Neural progenitor cell (in vitro differentiated cells): ENCODE results near the gene EN2. TPM values are rescaled to one million over a fixed set of nuclear protein-coding genes. Genes with fewer than 3 reads are reported as not detected.

Experiments
- DNase-seq: peaks from one replicate; pipeline ENCODE4 v3.0.0-alpha.2; 2016; ENCODE audit warnings: low spot score
- H2AFZ ChIP-seq: fragments of 200-600 bp; sonication (generic); replicated peaks from 2 replicates; pipeline ENCODE4 v1.6.1; 2016; ENCODE audit warnings: antibody characterized with exemption
- H3F3A ChIP-seq: fragments of 200-600 bp; sonication (generic); 2 replicates; pipeline ENCODE4 v1.6.1; 2016; ENCODE audit warnings: antibody characterized with exemption, low read depth
- H3K27ac ChIP-seq: fragments of 200-600 bp; sonication (generic); 2 replicates; pipeline ENCODE4 v1.5.1; 2016; ENCODE audit warnings: mild to moderate bottlenecking
- H3K27me3 ChIP-seq: fragments of 200-600 bp; sonication (generic); 2 replicates; pipeline ENCODE4 v1.6.1; 2016; ENCODE audit warnings: mild to moderate bottlenecking, moderate library complexity
- H3K36me3 ChIP-seq: fragments of 200-600 bp; sonication (generic); 2 replicates; pipeline ENCODE4 v1.5.1; 2016
- H3K4me1 ChIP-seq: fragments of 200-600 bp; sonication (generic); 2 replicates; pipeline ENCODE4 v1.6.1; 2016; ENCODE audit warnings: mixed run types
- H3K4me2 ChIP-seq: fragments of 200-600 bp; sonication (generic); 2 replicates; pipeline ENCODE4 v1.6.1; 2016
- H3K4me3 ChIP-seq: fragments of 200-600 bp; sonication (generic); 2 replicates; pipeline ENCODE4 v1.5.1; 2016
- H3K79me2 ChIP-seq: fragments of 200-600 bp; sonication (generic); 2 replicates; pipeline ENCODE4 v1.6.1; 2016; ENCODE audit warnings: low read depth
- H3K9ac ChIP-seq: fragments of 200-600 bp; sonication (generic); 2 replicates; pipeline ENCODE4 v1.6.1; 2016
- H3K9me3 ChIP-seq: fragments of 200-600 bp; sonication (generic); 2 replicates; pipeline ENCODE4 v1.5.1; 2016; ENCODE audit warnings: low read depth
- H4K20me1 ChIP-seq: fragments of 200-600 bp; sonication (generic); 2 replicates; pipeline ENCODE4 v1.6.1; 2016; ENCODE audit warnings: low read depth
- H3K27ac Mint-ChIP-seq: 3 replicates; pipeline ENCODE4 v1.8.0; 2021; ENCODE audit warnings: mixed read lengths
- H3K27me3 Mint-ChIP-seq: 2 replicates; pipeline ENCODE4 v1.8.0; 2022; ENCODE audit warnings: low read depth, mild to moderate bottlenecking, inconsistent platforms, moderate library complexity, mixed read lengths; ENCODE audit not compliant: insufficient read depth
- H3K36me3 Mint-ChIP-seq: 3 replicates; pipeline ENCODE4 v1.8.0; 2021; ENCODE audit warnings: mixed read lengths
- H3K4me1 Mint-ChIP-seq: 3 replicates; pipeline ENCODE4 v1.8.0; 2021; ENCODE audit warnings: mixed read lengths
- H3K4me3 Mint-ChIP-seq: 3 replicates; pipeline ENCODE4 v1.8.0; 2021; ENCODE audit warnings: mild to moderate bottlenecking, moderate library complexity, mixed read lengths
- H3K9me3 Mint-ChIP-seq: 3 replicates; pipeline ENCODE4 v1.8.0; 2020; ENCODE audit warnings: mixed read lengths
- EZH2 ChIP-seq: fragments of 200-600 bp; sonication (generic); IDR thresholded peaks from 2 replicates; pipeline ENCODE4 v1.6.1; 2017; ENCODE audit warnings: antibody characterized with exemption, mild to moderate bottlenecking, moderate library complexity
- EZH2phosphoT487 ChIP-seq: fragments of 200-600 bp; sonication (generic); IDR thresholded peaks from 2 replicates; pipeline ENCODE4 v1.6.1; 2017; ENCODE audit warnings: antibody characterized with exemption
- total RNA-seq: library from RNA; depleted of rRNA; stranded (reverse); fragments of >200 nt; gene quantifications from 2 replicates; pipeline ENCODE4 v1.2.3, GENCODE V29; 2015; ENCODE audit warnings: low replicate concordance
- TF ChIP-seq, protein P1 (sequence below): fragments of 200-600 bp; sonication (generic); IDR thresholded peaks from 2 replicates; pipeline ENCODE4 v1.5.1; 2017; ENCODE audit warnings: antibody characterized with exemption, mild to moderate bottlenecking

The EN2 gene
- total RNA-seq, 1 donor from 2014 or later, result not detected

DNA sequence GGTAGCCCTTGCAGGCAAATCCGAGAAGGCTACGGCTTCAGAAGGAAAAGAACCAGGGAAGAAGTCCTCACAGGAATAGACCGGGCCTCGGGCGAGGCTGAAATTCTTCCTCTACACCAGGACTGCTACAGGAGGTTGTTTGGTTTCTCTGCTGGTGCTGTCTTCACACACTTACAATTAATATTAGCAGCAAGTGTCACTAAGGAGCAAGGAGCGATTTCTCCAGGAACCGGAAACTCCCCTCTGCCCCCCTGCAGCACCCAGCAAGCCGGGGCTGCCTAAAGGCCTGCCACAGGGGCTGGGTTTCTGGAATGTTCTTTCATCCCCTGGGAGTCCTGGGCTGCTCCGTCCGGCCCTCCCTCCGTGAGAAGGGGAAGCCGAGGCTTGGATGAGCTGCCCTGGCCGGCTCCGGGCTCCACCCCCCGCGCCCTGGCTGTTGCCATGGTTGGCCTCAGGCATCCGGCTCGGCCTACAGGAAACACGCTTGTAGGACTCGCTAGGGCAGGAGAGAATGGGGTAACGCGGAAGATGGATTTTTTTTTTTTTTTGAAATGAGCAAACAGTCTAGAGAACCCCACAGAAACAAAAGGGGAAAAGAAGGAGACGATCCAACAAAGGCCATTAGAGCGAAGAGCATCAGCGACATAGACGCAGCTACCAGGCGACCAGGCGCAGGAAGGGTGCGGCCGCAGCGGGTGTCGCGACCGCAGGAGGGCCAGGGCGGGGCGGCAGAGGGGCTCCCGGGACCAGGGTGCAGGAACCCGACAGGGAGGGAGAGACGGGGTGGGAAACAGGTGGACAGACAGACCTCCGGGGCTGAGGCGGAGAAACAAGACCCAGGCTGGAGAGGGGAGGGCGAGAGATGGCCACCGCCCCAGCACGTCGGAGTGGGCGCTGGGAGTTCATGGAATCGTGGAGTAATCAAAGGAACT lies 33.0 kb downstream of the EN2 start:
- Histone ChIP-seq H3K27me3 (peaks cover 100% of the 10 kb centered on the region), H3K27ac (no peak overlapping the region), H3F3A (peaks cover 9% of the 10 kb centered on the region), H4K20me1 (no peaks in the 10 kb centered on the region), H3K79me2 (no peaks in the 10 kb centered on the region), H3K9me3 (no peaks in the 10 kb centered on the region), H3K4me1 (peaks cover 21% of the 10 kb centered on the region), H3K9ac (no peak overlapping the region), H3K4me3 (peak overlapping the region; percentile 15), H3K4me2 (peak overlapping the region; percentile 68), H2AFZ (peak overlapping the region; percentile 36), H3K36me3 (no peaks in the 10 kb centered on the region)
- TF ChIP-seq EZH2 (no peak), EZH2phosphoT487 (peak; percentile 10)
- TF ChIP-seq, protein P1, sequence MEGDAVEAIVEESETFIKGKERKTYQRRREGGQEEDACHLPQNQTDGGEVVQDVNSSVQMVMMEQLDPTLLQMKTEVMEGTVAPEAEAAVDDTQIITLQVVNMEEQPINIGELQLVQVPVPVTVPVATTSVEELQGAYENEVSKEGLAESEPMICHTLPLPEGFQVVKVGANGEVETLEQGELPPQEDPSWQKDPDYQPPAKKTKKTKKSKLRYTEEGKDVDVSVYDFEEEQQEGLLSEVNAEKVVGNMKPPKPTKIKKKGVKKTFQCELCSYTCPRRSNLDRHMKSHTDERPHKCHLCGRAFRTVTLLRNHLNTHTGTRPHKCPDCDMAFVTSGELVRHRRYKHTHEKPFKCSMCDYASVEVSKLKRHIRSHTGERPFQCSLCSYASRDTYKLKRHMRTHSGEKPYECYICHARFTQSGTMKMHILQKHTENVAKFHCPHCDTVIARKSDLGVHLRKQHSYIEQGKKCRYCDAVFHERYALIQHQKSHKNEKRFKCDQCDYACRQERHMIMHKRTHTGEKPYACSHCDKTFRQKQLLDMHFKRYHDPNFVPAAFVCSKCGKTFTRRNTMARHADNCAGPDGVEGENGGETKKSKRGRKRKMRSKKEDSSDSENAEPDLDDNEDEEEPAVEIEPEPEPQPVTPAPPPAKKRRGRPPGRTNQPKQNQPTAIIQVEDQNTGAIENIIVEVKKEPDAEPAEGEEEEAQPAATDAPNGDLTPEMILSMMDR, result no peak
- Mint-ChIP-seq H3K27ac (peak overlapping the region; percentile 99), H3K27me3 (peaks cover 18% of the 10 kb centered on the region), H3K4me3 (peak overlapping the region; percentile 82), H3K9me3 (no peaks in the 10 kb centered on the region), H3K4me1 (peaks cover 81% of the 10 kb centered on the region), H3K36me3 (peaks cover 10% of the 10 kb centered on the region)
- peak; percentile 73 for DNase-seq

GRCh38 chr7:155491812-155492211 lies 33.9 kb downstream of the EN2 start:
- H3F3A ChIP-seq, result peaks cover 9% of the 10 kb centered on the region
- no peaks in the 10 kb centered on the region for H3K36me3 ChIP-seq
- H3K4me2 ChIP-seq, result no peak overlapping the region
- H3K4me3 ChIP-seq, result no peak overlapping the region
- no peak for DNase-seq
- peak overlapping the region; percentile 98 for H3K27ac Mint-ChIP-seq
- H3K9ac ChIP-seq, result no peak overlapping the region
- H3K9me3 ChIP-seq, result no peaks in the 10 kb centered on the region
- H3K27me3 ChIP-seq, result peaks cover 100% of the 10 kb centered on the region
- H3K4me1 Mint-ChIP-seq, result peaks cover 76% of the 10 kb centered on the region
- no peaks in the 10 kb centered on the region for H4K20me1 ChIP-seq
- H3K36me3 Mint-ChIP-seq, result peaks cover 11% of the 10 kb centered on the region
- no peak for TF ChIP-seq EZH2
- TF ChIP-seq, protein P1, result no peak
- no peak for TF ChIP-seq EZH2phosphoT487
- H3K9me3 Mint-ChIP-seq, result no peaks in the 10 kb centered on the region
- H3K4me1 ChIP-seq, result peaks cover 21% of the 10 kb centered on the region
- peak overlapping the region; percentile 78 for H3K4me3 Mint-ChIP-seq
- H3K27ac ChIP-seq, result no peak overlapping the region
- no peaks in the 10 kb centered on the region for H3K79me2 ChIP-seq
- peaks cover 18% of the 10 kb centered on the region for H3K27me3 Mint-ChIP-seq
- H2AFZ ChIP-seq, result no peak overlapping the region

DNA sequence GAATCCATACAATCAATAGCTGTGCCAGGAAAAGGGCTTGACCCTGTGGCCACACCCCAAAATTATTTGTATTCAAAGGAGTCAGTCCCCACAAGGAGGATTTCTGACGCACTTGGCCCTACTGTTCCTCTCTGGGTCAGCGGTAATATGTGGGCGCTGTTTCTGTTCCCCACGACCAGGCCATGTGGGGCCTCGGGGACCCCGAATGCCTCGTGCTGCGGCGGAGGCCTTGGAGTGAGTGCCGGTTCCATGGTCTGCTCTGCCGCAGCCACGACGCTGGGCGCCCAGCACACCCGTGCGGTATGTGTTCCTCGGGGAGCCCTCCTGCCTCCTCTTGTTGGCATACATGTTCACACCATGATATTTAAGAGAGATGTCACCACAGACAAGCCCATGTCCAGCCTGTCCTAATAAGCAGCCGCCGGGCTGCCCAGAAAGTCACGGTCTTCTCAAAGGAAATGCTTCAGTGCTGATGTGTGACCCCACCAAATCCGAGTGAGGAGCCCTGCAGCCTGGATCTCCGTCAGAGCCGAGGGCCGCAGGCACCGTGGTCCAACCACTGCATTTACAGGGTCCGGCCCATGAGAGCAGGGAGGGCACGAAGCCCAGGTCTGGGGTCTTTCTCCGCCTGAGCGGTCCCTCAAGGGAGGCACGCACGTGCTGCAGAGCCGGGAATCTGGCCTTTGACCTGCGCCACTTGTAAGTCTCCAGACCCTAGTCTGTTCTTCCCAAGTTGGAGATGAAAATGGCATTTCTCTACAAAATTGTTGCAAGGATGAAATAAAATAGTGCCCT lies 36.0 kb downstream of the EN2 start:
- Histone ChIP-seq H3K79me2 (no peaks in the 10 kb centered on the region), H4K20me1 (peaks cover 3% of the 10 kb centered on the region), H3K36me3 (no peaks in the 10 kb centered on the region), H3K4me1 (peaks cover 21% of the 10 kb centered on the region), H3K9ac (no peak overlapping the region), H3K4me2 (no peak overlapping the region), H2AFZ (no peak overlapping the region), H3K27me3 (peaks cover 100% of the 10 kb centered on the region), H3F3A (peaks cover 9% of the 10 kb centered on the region), H3K9me3 (no peaks in the 10 kb centered on the region), H3K4me3 (no peak overlapping the region), H3K27ac (no peak overlapping the region)
- TF ChIP-seq EZH2, result no peak
- TF ChIP-seq EZH2phosphoT487, result no peak
- TF ChIP-seq, protein P1, result no peak
- Mint-ChIP-seq H3K4me3 (no peak overlapping the region), H3K36me3 (peaks cover 10% of the 10 kb centered on the region), H3K27ac (peak overlapping the region; percentile 55), H3K27me3 (peaks cover 11% of the 10 kb centered on the region), H3K9me3 (no peaks in the 10 kb centered on the region), H3K4me1 (peaks cover 68% of the 10 kb centered on the region)
- no peak for DNase-seq
